Tibial nerve (tissue), 4 donors: Measurements from ENCODE around the gene ZFP2. TPM values are rescaled to one million over a fixed set of nuclear protein-coding genes. Genes with fewer than 3 reads are reported as not detected.
"Not testable (repeated sequence)": the region's sequence is repeated elsewhere in the genome, so short reads cannot be mapped to it uniquely, and the experiment has no call there.

Experiments used
- DNase-seq, 2 donors: peaks; one replicate each; pipeline ENCODE4 v3.0.0-alpha.2; 2019; ENCODE audit warnings: low spot score in 2 of 2
- H3K27ac ChIP-seq, 4 donors: fragments of 200-600 bp; sonication (generic) in 3 of 4; one replicate each; pipeline ENCODE4 v1.5.1; 2017 to 2019; ENCODE audit warnings: mild to moderate bottlenecking in 1 of 4
- H3K27me3 ChIP-seq, 2 donors: fragments of 200-600 bp; sonication (generic) in 1 of 2; one replicate each; pipeline versions ENCODE4 v1.5.1 to v1.6.0; 2017 to 2019
- H3K36me3 ChIP-seq, 3 donors: fragments of 200-600 bp; sonication (generic); one replicate each; pipeline ENCODE4 v1.5.1; 2018 to 2019
- H3K4me1 ChIP-seq, 4 donors: fragments of 200-600 bp; sonication (generic) in 3 of 4; one replicate each; pipeline ENCODE4 v1.5.1; 2017 to 2019
- H3K4me3 ChIP-seq, 4 donors: fragments of 200-600 bp; sonication (generic) in 3 of 4; one replicate each; pipeline ENCODE4 v1.5.1; 2017 to 2019; ENCODE audit warnings: mild to moderate bottlenecking in 1 of 4, moderate library complexity in 1 of 4
- H3K9me3 ChIP-seq, 4 donors: fragments of 200-600 bp; sonication (generic) in 3 of 4; one replicate each; pipeline ENCODE4 v1.5.1; 2017 to 2019
- EP300 ChIP-seq, 2 donors: sonication (generic); formaldehyde crosslinking; IDR thresholded peaks; one replicate each; pipeline ENCODE4 v1.6.1; 2017; ENCODE audit warnings: antibody characterized with exemption in 2 of 2, mild to moderate bottlenecking in 1 of 2
- POLR2A ChIP-seq, 2 donors: fragments of 450-650 bp; IDR thresholded peaks; one replicate each; pipeline ENCODE4 v1.6.1; 2017; ENCODE audit warnings: antibody characterized with exemption in 2 of 2, mild to moderate bottlenecking in 2 of 2, moderate library complexity in 2 of 2
- WGBS, 2 donors: methylation state at CpG; one replicate each; pipeline ENCODE4 v1.1.5; 2018; 5-methylcytosine and 5-hydroxymethylcytosine counted together
- total RNA-seq, 4 donors: library from RNA; depleted of rRNA; stranded (reverse); fragments of >200 nt; gene quantifications; one replicate each; pipeline ENCODE4 v1.1.0, GENCODE V29; 2016
- TF ChIP-seq, protein P1 (sequence below), 5 experiments: fragments of 200-600 bp in 3 of 5; fragments of 450-650 bp in 2 of 5; sonication (generic) in 3 of 5; IDR thresholded peaks; one replicate each; pipeline ENCODE4 v1.5.1; 2016 to 2019; ENCODE audit warnings: antibody characterized with exemption in 5 of 5, mild to moderate bottlenecking in 3 of 5, moderate library complexity in 2 of 5

ZFP2 gene
- total RNA-seq, 4 donors from 2014 or later, result 2.0 to 6.0 (median 2.6) TPM

DNA sequence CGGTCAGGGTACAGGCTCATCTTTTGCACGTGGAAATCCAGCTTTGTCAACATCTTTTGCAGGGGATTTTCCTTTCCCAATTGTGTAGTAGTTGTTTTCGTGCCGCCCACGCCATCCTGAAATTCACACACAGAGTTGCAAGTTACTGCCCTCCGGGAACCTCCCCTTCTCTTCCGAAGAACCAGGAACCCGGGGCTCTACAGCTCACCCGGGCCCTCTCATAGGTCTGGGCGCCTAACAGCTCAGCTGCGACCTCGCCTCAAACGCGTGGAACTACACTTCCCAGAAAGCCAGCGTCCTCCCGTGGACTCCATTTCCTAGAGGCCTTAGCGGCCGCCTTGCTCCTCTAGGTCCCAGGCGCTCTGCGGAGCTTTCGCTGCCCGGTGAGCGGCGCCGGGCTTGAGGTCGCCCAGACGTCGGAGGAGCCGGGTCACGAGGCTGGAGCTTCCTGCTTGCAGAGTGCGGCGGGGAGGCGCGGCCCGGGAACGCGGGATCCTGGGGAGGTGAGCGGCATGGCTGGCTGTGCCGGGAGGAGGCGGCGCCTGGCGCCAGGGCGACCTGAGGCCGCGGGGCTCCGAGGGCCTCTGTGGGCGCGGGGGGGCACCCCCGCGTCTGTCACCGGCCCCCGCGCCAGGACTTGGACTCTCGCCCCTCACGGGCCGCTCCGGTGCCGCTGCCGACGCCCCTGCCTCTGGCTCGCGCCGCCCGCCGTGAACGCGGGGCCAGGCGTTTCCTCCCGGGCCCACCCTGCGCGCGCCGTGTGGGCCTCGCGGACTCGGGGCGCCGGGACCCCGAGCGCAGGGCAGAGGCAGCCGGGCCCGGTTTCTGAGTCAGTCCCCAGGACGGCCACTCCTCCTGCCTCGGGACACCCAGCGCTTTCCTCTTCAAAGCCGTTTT, 35.8 kb upstream of the ZFP2 start, which contains the start of gene ZNF354B:
TSS of gene ZNF354B (plus strand) at position 329 of the 897 bp plus-strand sequence. CDS start 1,095 bp downstream, outside the sequence.
- Histone ChIP-seq H3K27me3 (no peaks in the 10 kb centered on the region), H3K9me3 (no peaks in the 10 kb centered on the region), H3K4me1 (peaks cover 0 to 33% (median 5%) of the 10 kb centered on the region in 4 donors), H3K27ac (peak within 1 kb of the TSS; percentile 54 to 86 (median 80)), H3K36me3 (peaks cover 0 to 29% (median 0%) of the 10 kb centered on the region in 3 donors), H3K4me3 (peak within 1 kb of the TSS; percentile 68 to 82 (median 76))
- DNase-seq, result peak; percentile 71 to 80
- WGBS, 2 donors, result 1 to 3% methylated on average over 16 to 72 of the region's 86 CpGs
- TF ChIP-seq, protein P1, sequence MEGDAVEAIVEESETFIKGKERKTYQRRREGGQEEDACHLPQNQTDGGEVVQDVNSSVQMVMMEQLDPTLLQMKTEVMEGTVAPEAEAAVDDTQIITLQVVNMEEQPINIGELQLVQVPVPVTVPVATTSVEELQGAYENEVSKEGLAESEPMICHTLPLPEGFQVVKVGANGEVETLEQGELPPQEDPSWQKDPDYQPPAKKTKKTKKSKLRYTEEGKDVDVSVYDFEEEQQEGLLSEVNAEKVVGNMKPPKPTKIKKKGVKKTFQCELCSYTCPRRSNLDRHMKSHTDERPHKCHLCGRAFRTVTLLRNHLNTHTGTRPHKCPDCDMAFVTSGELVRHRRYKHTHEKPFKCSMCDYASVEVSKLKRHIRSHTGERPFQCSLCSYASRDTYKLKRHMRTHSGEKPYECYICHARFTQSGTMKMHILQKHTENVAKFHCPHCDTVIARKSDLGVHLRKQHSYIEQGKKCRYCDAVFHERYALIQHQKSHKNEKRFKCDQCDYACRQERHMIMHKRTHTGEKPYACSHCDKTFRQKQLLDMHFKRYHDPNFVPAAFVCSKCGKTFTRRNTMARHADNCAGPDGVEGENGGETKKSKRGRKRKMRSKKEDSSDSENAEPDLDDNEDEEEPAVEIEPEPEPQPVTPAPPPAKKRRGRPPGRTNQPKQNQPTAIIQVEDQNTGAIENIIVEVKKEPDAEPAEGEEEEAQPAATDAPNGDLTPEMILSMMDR (IDR thresholded peaks at IDR 0.05), result peak in 1 of 5 experiments; percentile 27
- TF ChIP-seq POLR2A (IDR thresholded peaks at IDR 0.05) (peak in 1 of 2 donors; percentile 49), EP300 (IDR thresholded peaks at IDR 0.05) (peak; percentile 7 to 94)

DNA sequence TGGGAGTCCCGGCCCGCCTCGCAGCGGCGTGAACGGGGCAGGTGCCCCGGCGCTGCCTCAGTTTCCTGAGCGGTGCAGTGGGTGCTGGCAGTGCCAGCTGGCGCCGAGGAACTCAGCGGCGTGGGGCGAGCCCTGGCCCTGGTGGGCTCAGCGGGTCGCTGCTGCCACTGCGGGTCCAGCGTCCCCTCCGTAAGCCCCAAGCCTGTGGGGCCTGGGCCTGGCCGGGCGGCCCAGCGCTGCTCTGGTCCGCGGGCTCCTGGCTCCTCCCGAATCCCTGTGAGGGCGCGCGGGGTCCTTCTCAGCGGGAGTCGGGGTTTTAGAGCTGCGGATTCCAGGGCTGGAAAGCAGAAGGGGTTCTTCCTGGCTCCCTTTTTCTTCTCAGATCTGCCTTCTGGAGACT, 35.1 kb upstream of the ZFP2 start:
- 0% methylated on average over 4 of the region's 31 CpGs; no CpG with 5 or more reads in 1 of the 2 donors for WGBS, 2 donors
- H3K27me3 ChIP-seq, H3K9me3 ChIP-seq, DNase-seq: not testable (repeated sequence)
- Histone ChIP-seq H3K27ac (peak overlapping the region in 3 of 4 donors; percentile 54 to 84 (median 77)), H3K4me3 (peak overlapping the region; percentile 68 to 82 (median 76)), H3K4me1 (peaks cover 0 to 33% (median 5%) of the 10 kb centered on the region in 4 donors), H3K36me3 (peaks cover 0 to 36% (median 0%) of the 10 kb centered on the region in 3 donors)

GRCh38 chr5:178861627-178862026, 34.1 kb upstream of the ZFP2 start:
- Histone ChIP-seq H3K36me3 (peaks cover 0 to 47% (median 0%) of the 10 kb centered on the region in 3 donors), H3K27ac (no peak overlapping the region), H3K4me1 (peaks cover 0 to 33% (median 5%) of the 10 kb centered on the region in 4 donors), H3K4me3 (no peak overlapping the region), H3K27me3 (no peaks in the 10 kb centered on the region), H3K9me3 (no peaks in the 10 kb centered on the region)
- no peak for DNase-seq
- TF ChIP-seq POLR2A (IDR thresholded peaks at IDR 0.05) (no peak), EP300 (IDR thresholded peaks at IDR 0.05) (no peak)
- TF ChIP-seq, protein P1 (IDR thresholded peaks at IDR 0.05), result no peak
- WGBS, 2 donors, result 95% methylated on average over 8 of the region's 8 CpGs

- no peak overlapping the region for H3K27ac ChIP-seq
- peaks cover 0 to 95% (median 31%) of the 10 kb centered on the region in 3 donors for H3K36me3 ChIP-seq
These were observed 28.8 kb upstream of the ZFP2 start for GRCh38 chr5:178866946-178867345.

DNA sequence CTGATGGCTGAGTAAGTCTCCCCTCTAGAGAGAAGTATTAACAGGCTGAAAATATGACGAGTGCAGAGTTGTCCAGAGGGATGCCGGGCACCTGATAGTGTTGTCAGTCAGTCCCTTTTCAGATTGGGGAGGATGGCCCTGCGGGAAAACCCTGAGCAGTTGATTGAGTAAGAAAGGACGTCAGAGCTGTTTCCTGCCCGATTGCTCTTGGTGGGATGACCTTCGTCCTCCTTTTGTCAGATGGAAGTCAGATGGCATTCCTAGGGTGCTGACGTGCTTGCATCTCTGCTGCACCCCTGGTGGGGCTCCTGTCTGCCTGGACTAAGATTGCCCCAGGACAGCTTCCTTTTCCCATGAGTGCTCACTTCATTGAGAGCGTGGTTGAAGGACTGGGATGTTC, 26.1 kb upstream of the ZFP2 start:
- no peaks in the 10 kb centered on the region for H3K4me1 ChIP-seq
- H3K4me3 ChIP-seq, result no peak overlapping the region
- peaks cover 0 to 54% (median 18%) of the 10 kb centered on the region in 4 donors for H3K9me3 ChIP-seq
- TF ChIP-seq POLR2A (IDR thresholded peaks at IDR 0.05), result no peak
- TF ChIP-seq, protein P1 (IDR thresholded peaks at IDR 0.05), result no peak
- H3K36me3 ChIP-seq, result peaks cover 0 to 100% (median 36%) of the 10 kb centered on the region in 3 donors
- 80 to 88% methylated on average over 8 of the region's 8 CpGs for WGBS, 2 donors
- no peaks in the 10 kb centered on the region for H3K27me3 ChIP-seq
- no peak overlapping the region for H3K27ac ChIP-seq
- no peak for DNase-seq

More at GRCh38 chr5:178866946-178867345, 28.8 kb upstream of the ZFP2 start:
- TF ChIP-seq POLR2A (IDR thresholded peaks at IDR 0.05), result no peak
- no peak for TF ChIP-seq EP300 (IDR thresholded peaks at IDR 0.05)
- TF ChIP-seq, protein P1 (IDR thresholded peaks at IDR 0.05), result no peak
- DNase-seq, result no peak
- H3K4me3 ChIP-seq, result no peak overlapping the region
- H3K27me3 ChIP-seq, result no peaks in the 10 kb centered on the region
- 72 to 98% methylated on average over 4 of the region's 4 CpGs for WGBS, 2 donors
- H3K4me1 ChIP-seq, result peaks cover 0 to 14% (median 2%) of the 10 kb centered on the region in 4 donors
- peaks cover 0 to 28% (median 7%) of the 10 kb centered on the region in 4 donors for H3K9me3 ChIP-seq
